Gastrocnemius medialis (tissue), 4 donors: ENCODE measurements around the gene HAT1. TPM values are rescaled to one million over a fixed set of nuclear protein-coding genes. Genes with fewer than 3 reads are reported as not detected.

ENCODE experiments used
- ATAC-seq, 2 donors: fragments of 150-250 bp; one replicate each; pipeline ENCODE4 v1.9.1; 2016
- DNase-seq, 2 donors: peaks; one replicate each; pipeline ENCODE4 v3.0.0-alpha.2; 2019
- H3K27ac ChIP-seq, 4 donors: fragments of 200-600 bp; sonication (generic); 1 replicate in 1 of 4; 2 replicates in 3 of 4; pipeline ENCODE4 v1.5.1; 2016 to 2018; ENCODE audit warnings: mild to moderate bottlenecking in 2 of 4, moderate library complexity in 1 of 4
- H3K27me3 ChIP-seq, 3 donors: fragments of 200-600 bp; sonication (generic) in 2 of 3; 1 replicate in 1 of 3; 2 replicates in 2 of 3; pipeline versions ENCODE4 v1.5.1 to v1.6.0; 2016 to 2019; ENCODE audit warnings: mild to moderate bottlenecking in 1 of 3, moderate library complexity in 1 of 3
- H3K36me3 ChIP-seq, 2 donors: fragments of 200-600 bp; sonication (generic) in 1 of 2; one replicate each; pipeline ENCODE4 v1.5.1; 2017 to 2018
- H3K4me1 ChIP-seq, 2 donors: fragments of 200-600 bp; sonication (generic) in 1 of 2; one replicate each; pipeline ENCODE4 v1.5.1; 2016 to 2017; ENCODE audit warnings: mild to moderate bottlenecking in 2 of 2
- H3K4me3 ChIP-seq, 4 donors: fragments of 200-600 bp; sonication (generic) in 3 of 4; 1 replicate in 1 of 4; 2 replicates in 3 of 4; pipeline ENCODE4 v1.5.1; 2016 to 2019; ENCODE audit warnings: mild to moderate bottlenecking in 2 of 4
- H3K9me3 ChIP-seq, 3 donors: fragments of 200-600 bp; sonication (generic) in 2 of 3; 1 replicate in 1 of 3; 2 replicates in 2 of 3; pipeline ENCODE4 v1.5.1; 2016 to 2019
- CTCF ChIP-seq, 5 experiments: fragments of 450-650 bp in 3 of 5; fragments of 200-600 bp in 2 of 5; sonication (generic) in 2 of 5; IDR thresholded peaks in 4 of 5; conservative IDR thresholded peaks in 1 of 5; 1 replicate in 4 of 5; 2 replicates in 1 of 5; pipeline ENCODE4 v1.5.1; 2016 to 2019; ENCODE audit warnings: antibody characterized with exemption in 5 of 5, mild to moderate bottlenecking in 3 of 5, moderate library complexity in 3 of 5
- POLR2A ChIP-seq, 2 donors: fragments of 450-650 bp; IDR thresholded peaks; one replicate each; pipeline ENCODE4 v1.6.1; 2017; ENCODE audit warnings: antibody characterized with exemption in 2 of 2, mild to moderate bottlenecking in 2 of 2, moderate library complexity in 2 of 2
- in situ Hi-C, 4 donors: fragments of 200-750 bp; cut with MboI; loops; one replicate each; pipeline versions ENCODE4 v1.15.0 to v1.8.0; 2017; ENCODE audit warnings: low sequenced_read_pairs in 4 of 4
- intact Hi-C: fragments of 100-400 bp; cut with DNase I; formaldehyde crosslinking; loops from one replicate; pipeline ENCODE4 v1.15.1; 2023; ENCODE audit warnings: low total_unique reads
- total RNA-seq, 4 donors: library from RNA; depleted of rRNA; stranded (reverse); fragments of >200 nt; gene quantifications; one replicate each; pipeline versions ENCODE4 v1.1.0 to v1.2.3, GENCODE V29; 2016

HAT1 gene
- total RNA-seq, 4 donors from 2014 or later = 30.6 to 61.9 (median 50.0) TPM

GRCh38 chr2:171956135-171956825 is 34.0 kb downstream of the HAT1 start:
- peak overlapping the region in 3 of 4 donors; percentile 26 to 44 (median 27) for H3K27ac ChIP-seq
- H3K27me3 ChIP-seq = no peaks in the 10 kb centered on the region
- H3K4me3 ChIP-seq = no peak overlapping the region
- peaks cover 51 to 64% of the 10 kb centered on the region in 2 donors for H3K4me1 ChIP-seq
- no peaks in the 10 kb centered on the region for H3K9me3 ChIP-seq
- in situ Hi-C loops (no loop called here), intact Hi-C loops (loop anchor here (2.0 to 10.0 kb wide), 3 partner anchors 43 to 149 kb away; partner anchors contain the start of genes DLX2 and METAP1D)
- DNase-seq = no peak
- H3K36me3 ChIP-seq = no peaks in the 10 kb centered on the region
- ATAC-seq = no peak
- no peak for TF ChIP-seq CTCF (IDR thresholded peaks at IDR 0.05 in 4 of 5, conservative IDR thresholded peaks at IDR 0.05 in 1 of 5)
- TF ChIP-seq POLR2A (IDR thresholded peaks at IDR 0.05) = no peak

- no peak for TF ChIP-seq POLR2A (IDR thresholded peaks at IDR 0.05)
- TF ChIP-seq CTCF (IDR thresholded peaks at IDR 0.05 in 4 of 5, conservative IDR thresholded peaks at IDR 0.05 in 1 of 5) = no peak
- in situ Hi-C loops = no loop called here
- H3K27me3 ChIP-seq = no peaks in the 10 kb centered on the region
- DNase-seq (no peak), ATAC-seq (no peak)
- H3K4me3 ChIP-seq = no peak overlapping the region
- H3K27ac ChIP-seq = peak overlapping the region in 2 of 4 donors; percentile 12 to 44
- no peaks in the 10 kb centered on the region for H3K36me3 ChIP-seq
- intact Hi-C loops = loop anchor here (2.0 to 10.0 kb wide), 3 partner anchors 42 to 148 kb away; partner anchors contain the start of genes DLX2 and METAP1D
- peaks cover 47 to 62% of the 10 kb centered on the region in 2 donors for H3K4me1 ChIP-seq
- H3K9me3 ChIP-seq = no peaks in the 10 kb centered on the region
These were observed 34.8 kb downstream of the HAT1 start for GRCh38 chr2:171957061-171957460.

GRCh38 chr2:171958475-171958874 is 36.2 kb downstream of the HAT1 start:
- Histone ChIP-seq H3K27me3 (no peaks in the 10 kb centered on the region), H3K9me3 (no peaks in the 10 kb centered on the region), H3K4me1 (peaks cover 43 to 51% of the 10 kb centered on the region in 2 donors), H3K36me3 (no peaks in the 10 kb centered on the region), H3K27ac (peak overlapping the region; percentile 54 to 81 (median 69)), H3K4me3 (no peak overlapping the region)
- no peak for TF ChIP-seq CTCF (IDR thresholded peaks at IDR 0.05 in 4 of 5, conservative IDR thresholded peaks at IDR 0.05 in 1 of 5)
- no peak for TF ChIP-seq POLR2A (IDR thresholded peaks at IDR 0.05)
- DNase-seq (no peak), ATAC-seq (peak; percentile 77 to 88)
- in situ Hi-C loops = no loop called here
- intact Hi-C loops = loop anchor here (10.0 kb wide), 2 partner anchors 144 to 146 kb away; partner anchors contain the start of gene DLX2

GRCh38 chr2:171959998-171960397 is 37.7 kb downstream of the HAT1 start:
- peaks cover 38 to 48% of the 10 kb centered on the region in 2 donors for H3K4me1 ChIP-seq
- no peaks in the 10 kb centered on the region for H3K27me3 ChIP-seq
- H3K9me3 ChIP-seq = no peaks in the 10 kb centered on the region
- intact Hi-C loops (loop anchor here (10.0 kb wide), 2 partner anchors 145 kb away; partner anchors contain the start of gene DLX2), in situ Hi-C loops (no loop called here)
- no peaks in the 10 kb centered on the region for H3K36me3 ChIP-seq
- H3K4me3 ChIP-seq = no peak overlapping the region
- DNase-seq (no peak), ATAC-seq (peak; percentile 71 to 89)
- H3K27ac ChIP-seq = peak overlapping the region; percentile 42 to 81 (median 69)
- TF ChIP-seq CTCF (IDR thresholded peaks at IDR 0.05 in 4 of 5, conservative IDR thresholded peaks at IDR 0.05 in 1 of 5) (no peak), POLR2A (IDR thresholded peaks at IDR 0.05) (no peak)
